Measurements from ENCODE around the gene BICD1. TPM values are rescaled to one million over a fixed set of nuclear protein-coding genes. Genes with fewer than 3 reads are reported as not detected.

BICD1 gene
- total and polyA plus RNA-seq, 4 donors: 0.46 to 3.4 (median 1.1) TPM

GRCh38 chr12:32217354-32218310 lies 111.0 kb downstream of the BICD1 start:
- Histone ChIP-seq H3K9me3 (ENCODE audit: control insufficient read depth in 4 of 4, low read length in 3 of 4) (no peaks in the 10 kb centered on the region), H3K4me3 (ENCODE audit: low read depth in 1 of 3, low read length in 3 of 3) (no peak overlapping the region), H3K27me3 (ENCODE audit: control insufficient read depth in 4 of 4, insufficient read depth in 4 of 4, low read length in 3 of 4) (no peaks in the 10 kb centered on the region), H3K9ac (ENCODE audit: low read depth in 1 of 2, low read length in 2 of 2) (no peak overlapping the region), H3K4me1 (ENCODE audit: control insufficient read depth in 4 of 4, insufficient read depth in 4 of 4, low read length in 3 of 4) (no peaks in the 10 kb centered on the region), H3K27ac (ENCODE audit: low read depth in 1 of 2, low read length in 2 of 2) (no peak overlapping the region), H3K36me3 (ENCODE audit: control insufficient read depth in 4 of 4, insufficient read depth in 3 of 4, low read depth in 1 of 4, low read length in 3 of 4) (no peaks in the 10 kb centered on the region)
- TF ChIP-seq EGR1 (IDR thresholded peaks at IDR 0.05; ENCODE audit: low read depth in 2 of 2): no peak
- TF ChIP-seq REST (IDR thresholded peaks at IDR 0.05): no peak
- TF ChIP-seq GABPA (IDR thresholded peaks at IDR 0.05 in 1 of 2, conservative IDR thresholded peaks at IDR 0.05 in 1 of 2): no peak
- TF ChIP-seq ATF3 (IDR thresholded peaks at IDR 0.05): no peak
- TF ChIP-seq NR2F2 (IDR thresholded peaks at IDR 0.05): no peak
- TF ChIP-seq FOXA2 (IDR thresholded peaks at IDR 0.05): no peak
- no peak for DNase-seq (ENCODE audit: low spot score)
- 87% methylated on average over 10 of the region's 10 CpGs for WGBS

GRCh38 chr12:32223941-32224340 lies 117.3 kb downstream of the BICD1 start:
- H3K4me3 ChIP-seq (ENCODE audit: low read depth in 1 of 3, low read length in 3 of 3): no peak overlapping the region
- H3K27ac ChIP-seq (ENCODE audit: low read depth in 1 of 2, low read length in 2 of 2): no peak overlapping the region
- no peaks in the 10 kb centered on the region for H3K27me3 ChIP-seq (ENCODE audit: control insufficient read depth in 4 of 4, insufficient read depth in 4 of 4, low read length in 3 of 4)
- H3K4me1 ChIP-seq (ENCODE audit: control insufficient read depth in 4 of 4, insufficient read depth in 4 of 4, low read length in 3 of 4): no peaks in the 10 kb centered on the region
- TF ChIP-seq SP1 (IDR thresholded peaks at IDR 0.05): no peak
- no peak for TF ChIP-seq RXRA (IDR thresholded peaks at IDR 0.05)
- no peak for TF ChIP-seq HNF4G (IDR thresholded peaks at IDR 0.05)
- TF ChIP-seq RAD21 (IDR thresholded peaks at IDR 0.05): no peak
- TF ChIP-seq ZBTB33 (IDR thresholded peaks at IDR 0.05): no peak
- TF ChIP-seq ATF3 (IDR thresholded peaks at IDR 0.05): no peak
- TF ChIP-seq MAX (IDR thresholded peaks at IDR 0.05): no peak
- TF ChIP-seq GABPA (IDR thresholded peaks at IDR 0.05 in 1 of 2, conservative IDR thresholded peaks at IDR 0.05 in 1 of 2): no peak
- no peak for TF ChIP-seq EGR1 (IDR thresholded peaks at IDR 0.05; ENCODE audit: low read depth in 2 of 2)
- TF ChIP-seq CTCF (IDR thresholded peaks at IDR 0.05; ENCODE audit: low read depth, low read length, missing input control): no peak
- no peak for TF ChIP-seq REST (IDR thresholded peaks at IDR 0.05)
- no peak for TF ChIP-seq FOXA1 (IDR thresholded peaks at IDR 0.05)
- TF ChIP-seq TAF1 (conservative IDR thresholded peaks at IDR 0.05): no peak
- no peak for TF ChIP-seq JUND (IDR thresholded peaks at IDR 0.05)
- TF ChIP-seq NR2F2 (IDR thresholded peaks at IDR 0.05): no peak
- no peak for TF ChIP-seq HNF4A (conservative IDR thresholded peaks at IDR 0.05)
- TF ChIP-seq YY1 (IDR thresholded peaks at IDR 0.05): no peak
- no peak for TF ChIP-seq FOXA2 (IDR thresholded peaks at IDR 0.05)
- no peak for DNase-seq (ENCODE audit: low spot score)
- 98% methylated on average over 1 of the region's 1 CpG for WGBS
- H3K36me3 ChIP-seq (ENCODE audit: control insufficient read depth in 4 of 4, insufficient read depth in 3 of 4, low read depth in 1 of 4, low read length in 3 of 4): no peaks in the 10 kb centered on the region
- no peak overlapping the region for H3K9ac ChIP-seq (ENCODE audit: low read depth in 1 of 2, low read length in 2 of 2)
- H3K9me3 ChIP-seq (ENCODE audit: control insufficient read depth in 4 of 4, low read length in 3 of 4): no peaks in the 10 kb centered on the region
